ENCODE measurements around the gene CRYBA4.

CRYBA4 gene

DNA sequence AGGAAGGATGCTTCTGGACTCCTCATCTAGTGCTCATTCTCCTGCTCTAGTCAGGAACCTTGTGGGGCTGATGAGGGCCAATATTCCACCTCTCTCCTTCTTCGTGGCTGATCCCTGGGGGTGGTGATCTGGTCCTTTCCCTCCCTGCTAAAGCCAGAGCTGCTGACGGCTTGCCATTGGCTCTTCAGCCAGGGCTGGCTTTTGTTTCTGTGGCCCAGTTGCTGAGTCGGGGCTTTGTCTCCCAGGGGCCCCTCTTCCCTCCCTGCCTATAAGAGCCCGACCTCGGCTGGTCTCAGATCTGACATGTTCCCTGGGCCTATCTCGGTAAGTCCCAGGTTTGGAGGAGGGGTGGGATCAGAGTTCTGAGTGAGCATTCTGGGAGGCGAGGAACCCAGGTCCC lies at the start of gene CRYBA4:
TSS of gene CRYBA4 (plus strand) at position 301 of the 400 bp plus-strand sequence. CDS start 634 bp downstream, outside the sequence.
- no peak for DNase-seq

DNA sequence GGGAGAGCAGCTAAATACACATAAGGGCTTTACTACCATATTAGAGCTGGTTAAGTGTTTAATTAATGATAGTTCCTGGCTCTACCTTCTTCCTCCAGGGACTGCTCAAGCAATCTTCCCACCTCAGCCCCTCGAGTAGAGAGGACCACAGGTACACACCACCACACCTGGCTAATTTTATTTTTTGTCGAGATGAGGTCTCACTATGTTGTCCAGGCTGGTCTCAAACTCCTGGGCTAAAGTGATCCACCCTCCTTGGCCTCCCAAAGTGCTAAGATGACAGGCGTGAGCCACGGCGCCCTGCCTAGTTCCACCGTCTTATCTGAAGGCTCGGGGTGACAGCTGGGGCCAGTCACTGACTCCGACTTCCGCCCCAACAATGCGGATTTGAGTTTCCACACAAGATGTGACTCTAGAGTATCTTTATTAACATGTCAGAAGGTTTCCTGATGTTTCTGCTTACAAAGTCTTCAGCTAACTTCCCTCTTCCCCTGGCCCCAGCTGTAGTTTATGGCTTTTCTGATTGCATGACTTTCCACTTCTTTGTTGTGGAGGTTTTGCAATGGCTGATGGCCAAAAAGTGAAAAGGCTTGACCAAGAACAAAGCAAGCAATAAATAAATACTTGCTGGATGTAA lies 48.6 kb upstream of the CRYBA4 start:
- no peak for DNase-seq

DNA sequence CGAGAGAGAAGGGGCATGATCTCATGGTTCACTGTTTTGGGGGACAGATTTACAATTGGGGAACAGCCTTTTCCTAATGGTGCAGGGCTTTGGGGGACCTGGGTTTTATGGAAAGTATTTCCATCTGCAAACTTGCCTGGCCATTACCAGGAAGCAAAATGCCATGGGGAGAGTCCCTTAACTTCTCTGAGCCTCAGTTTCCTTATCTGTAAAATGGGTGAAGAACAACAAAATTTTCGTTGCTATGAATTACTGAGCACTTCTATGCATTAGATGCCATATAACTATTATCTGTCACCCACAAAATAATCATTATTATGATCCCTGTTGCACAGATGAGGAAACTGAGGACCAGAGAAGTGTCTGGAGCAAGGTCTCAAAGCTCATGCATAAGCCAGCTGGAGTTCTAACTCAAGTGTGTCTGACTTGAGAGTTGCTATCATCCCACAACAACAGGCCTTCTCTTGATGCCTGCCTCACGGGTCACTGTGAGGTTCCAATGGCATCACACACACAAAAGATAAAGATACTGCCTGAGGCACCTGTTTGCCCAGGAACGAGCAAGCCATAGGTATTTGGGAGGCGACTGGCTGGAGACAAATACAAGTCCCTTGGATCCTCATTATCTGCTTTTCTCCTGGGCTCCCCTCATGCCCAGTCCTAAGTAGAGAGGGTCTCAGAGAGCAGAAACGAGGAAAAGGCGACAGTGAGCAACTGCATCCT lies 47.6 kb upstream of the CRYBA4 start:
- no peak for DNase-seq

DNA sequence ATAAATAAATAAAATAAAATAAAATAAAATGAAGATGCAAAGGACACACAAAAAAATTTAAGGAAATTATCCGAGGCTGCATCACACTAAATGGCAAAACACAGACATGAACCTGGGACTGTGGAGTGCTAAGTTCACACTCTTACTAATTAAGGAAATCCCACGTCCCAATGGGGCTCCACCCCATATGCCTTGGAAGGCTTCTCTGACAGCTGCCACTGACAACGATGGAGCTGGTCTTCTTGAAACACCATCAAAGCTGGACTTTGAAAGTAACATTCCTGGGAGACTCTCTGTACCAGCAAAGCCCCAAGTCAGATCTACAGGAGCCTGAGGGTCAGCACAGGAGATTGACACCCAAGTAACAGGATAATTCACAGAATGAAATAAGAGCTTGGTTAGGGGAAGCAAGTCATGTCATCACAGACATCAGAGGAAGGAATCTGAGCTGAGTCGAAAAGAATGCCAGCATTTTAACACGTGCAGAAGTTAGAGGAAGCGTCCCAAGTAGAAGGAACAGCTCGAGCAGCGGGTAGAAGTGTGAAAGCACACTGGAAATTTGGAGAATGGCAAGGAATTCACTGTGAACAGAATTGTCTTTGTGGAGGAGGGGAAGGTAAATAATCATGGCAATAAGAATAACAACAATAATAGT lies 45.6 kb upstream of the CRYBA4 start:
- DNase-seq = no peak

DNA sequence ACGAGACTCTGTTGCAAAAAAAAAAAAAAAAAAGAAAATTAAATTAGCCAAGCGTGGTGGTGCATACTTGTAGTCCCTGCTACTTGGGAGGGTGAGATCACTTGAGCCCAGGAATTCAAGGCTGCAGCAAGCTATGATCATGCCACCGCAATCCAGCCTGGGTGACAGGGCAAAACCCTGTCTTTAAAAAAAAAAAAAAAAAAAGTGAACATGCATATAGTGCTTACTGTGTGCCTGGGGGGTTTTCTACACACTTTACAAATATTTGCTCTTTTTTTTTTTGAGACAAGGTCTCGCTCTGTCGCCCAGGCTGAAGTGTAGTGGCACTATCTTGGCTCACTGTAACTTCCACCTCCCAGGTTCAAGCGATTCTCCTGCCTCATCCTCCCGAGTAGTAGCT lies 44.7 kb upstream of the CRYBA4 start:
- DNase-seq = no peak

DNA sequence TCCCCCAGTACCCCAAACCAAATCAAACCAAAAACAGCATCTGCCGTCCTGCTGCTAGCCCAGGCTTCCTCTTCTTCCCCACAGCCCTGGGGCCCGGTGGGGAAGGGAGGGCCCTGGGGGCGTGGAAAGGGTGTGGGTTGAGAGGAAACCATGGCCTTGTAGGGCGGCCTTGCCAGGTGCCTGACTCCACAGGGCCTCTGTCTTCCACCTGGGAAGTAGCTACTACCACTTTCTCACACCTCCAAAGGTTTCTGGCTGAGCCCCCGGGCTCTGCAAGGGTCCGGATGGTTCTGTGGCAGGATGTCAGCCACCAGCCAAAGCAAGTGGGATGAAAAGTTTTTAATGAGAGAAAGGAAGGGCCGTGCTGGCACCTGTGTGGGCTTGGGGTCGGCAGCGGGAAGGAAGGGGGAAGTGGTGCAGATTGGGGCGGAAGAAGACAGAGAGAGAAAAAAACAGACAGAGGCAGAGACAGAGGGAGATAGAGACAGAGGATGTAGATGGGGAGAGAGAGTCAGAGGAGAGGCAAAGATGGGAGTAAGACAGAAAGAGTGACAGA lies 42.4 kb upstream of the CRYBA4 start:
- peak; percentile 56 for DNase-seq

DNA sequence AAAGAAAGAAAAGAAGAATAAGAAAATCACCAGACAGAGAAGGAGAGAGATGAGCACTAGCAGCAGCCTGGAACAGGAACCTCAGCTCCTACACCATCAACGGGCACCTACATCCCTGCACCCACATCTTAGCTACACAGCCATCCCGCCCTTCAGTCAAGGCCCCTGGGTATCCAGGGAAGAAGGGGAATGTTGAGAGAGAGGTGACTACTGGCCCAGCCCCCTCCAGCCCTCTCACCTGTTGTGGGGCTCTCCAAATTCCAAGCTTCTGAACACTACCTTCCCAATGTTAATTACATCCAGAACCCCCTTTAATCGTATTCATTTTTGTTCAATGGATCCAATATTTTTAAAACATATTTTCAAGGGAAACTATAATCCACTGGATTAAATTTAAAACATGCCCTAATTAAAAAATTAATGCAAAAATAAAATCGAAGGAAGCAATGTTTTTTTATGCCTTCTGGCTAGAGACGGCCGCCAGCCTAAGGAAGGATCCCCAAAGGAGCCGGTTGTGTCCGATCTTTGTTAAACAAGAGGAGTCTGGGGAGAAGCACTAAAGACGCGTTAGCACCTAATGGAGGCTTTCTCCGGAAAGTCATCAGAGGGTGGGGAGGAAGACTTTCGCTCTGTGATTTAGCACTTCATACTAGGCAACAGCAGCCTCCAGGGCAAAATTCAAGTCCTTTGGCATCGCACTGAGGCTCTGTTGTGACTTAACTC lies 41.4 kb upstream of the CRYBA4 start:
- no peak for DNase-seq

DNA sequence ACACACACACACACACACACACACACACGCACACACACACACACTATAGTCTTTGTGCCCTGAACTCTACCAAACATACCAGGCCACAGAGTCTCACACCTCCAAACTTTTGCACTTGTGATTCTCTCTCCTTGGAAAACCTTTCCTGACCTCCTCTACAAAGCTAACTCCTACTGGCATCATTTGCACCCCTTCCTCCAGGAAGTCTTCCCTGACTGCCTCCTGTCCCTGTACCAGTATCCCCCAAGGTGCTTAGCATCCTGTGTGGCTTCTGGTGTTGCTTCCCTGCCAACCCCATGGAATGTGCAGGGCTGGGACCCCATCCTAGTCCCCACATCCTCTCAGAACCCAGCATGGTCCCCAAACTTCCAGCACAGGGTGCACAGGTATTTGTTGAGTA lies 40.7 kb upstream of the CRYBA4 start:
- no peak for DNase-seq

DNA sequence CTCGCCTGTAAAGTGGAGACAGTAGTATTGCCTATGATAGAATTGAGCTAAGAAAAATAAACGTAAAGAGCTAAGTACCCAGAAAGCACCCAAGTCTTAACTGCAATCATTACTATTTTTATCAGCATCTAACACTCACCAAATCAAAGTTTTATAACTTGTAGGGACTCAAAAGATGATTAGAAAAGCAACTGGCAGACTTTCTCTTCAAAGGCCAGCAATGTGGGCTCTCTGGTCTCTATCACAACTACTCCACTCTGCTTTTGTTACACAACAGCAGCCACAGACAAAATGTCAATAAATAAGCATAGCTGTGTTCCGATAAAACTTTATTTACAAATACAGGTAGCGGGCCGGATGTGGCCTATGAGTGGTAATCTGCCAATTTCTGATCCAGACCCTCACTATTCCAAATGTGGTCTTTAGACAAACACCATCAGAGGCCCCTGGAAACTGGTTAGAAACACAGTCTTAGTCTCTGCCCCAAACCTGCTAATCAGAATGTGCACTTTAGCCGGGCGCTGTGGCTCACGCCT lies 40.1 kb upstream of the CRYBA4 start:
- no peak for DNase-seq

DNA sequence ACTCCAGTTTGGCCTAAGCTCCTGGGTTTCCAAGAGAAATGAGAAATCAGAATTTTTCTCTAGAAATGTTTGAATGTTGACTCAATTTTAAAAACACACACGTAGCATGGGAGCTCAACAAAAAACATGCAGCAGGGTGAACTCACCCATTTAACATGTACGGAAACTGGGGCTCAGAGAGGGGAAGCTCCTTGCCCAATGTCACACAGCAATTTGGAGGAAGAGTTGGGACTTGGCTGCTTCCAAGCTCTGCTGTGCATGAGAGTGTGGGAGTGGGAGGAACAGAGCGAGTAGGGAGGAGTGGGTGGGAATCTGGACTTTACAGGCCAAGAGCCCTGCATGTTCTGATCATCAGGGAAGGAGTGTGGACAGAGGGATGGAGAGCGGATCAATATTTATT lies 37.8 kb upstream of the CRYBA4 start:
- DNase-seq = no peak

DNA sequence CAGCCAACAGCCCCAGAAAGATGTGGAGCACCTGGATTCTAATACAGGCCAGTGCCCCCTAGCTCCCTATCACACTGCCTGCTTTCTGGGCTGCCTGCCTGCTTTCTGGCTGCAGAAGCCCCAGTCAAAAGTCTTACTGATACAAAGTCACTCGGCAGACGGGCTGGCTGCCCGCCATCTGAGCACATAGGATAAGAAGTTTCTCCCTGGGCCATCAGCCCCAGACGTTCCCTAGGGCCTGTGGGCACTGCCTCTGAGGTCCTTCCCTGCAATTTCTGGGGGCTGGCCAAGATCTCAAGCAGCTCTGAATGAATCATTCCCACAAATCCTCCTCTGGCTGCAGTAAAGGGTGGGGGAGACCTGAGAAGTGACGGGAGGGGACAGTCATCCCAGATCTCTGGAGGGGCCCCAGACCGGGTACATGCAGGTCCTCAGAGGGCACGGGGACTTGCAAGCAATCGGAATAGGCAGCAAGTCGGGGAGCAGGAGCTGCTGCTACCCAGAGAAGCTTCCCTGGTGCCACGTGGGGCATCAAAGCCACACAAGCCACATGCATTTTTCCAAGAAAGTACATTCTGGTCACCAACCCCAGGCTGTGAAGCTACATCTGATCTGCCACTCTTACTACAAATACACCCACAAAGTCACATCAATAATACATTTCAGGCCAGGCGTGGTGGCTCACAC lies 36.5 kb upstream of the CRYBA4 start:
- DNase-seq = no peak

DNA sequence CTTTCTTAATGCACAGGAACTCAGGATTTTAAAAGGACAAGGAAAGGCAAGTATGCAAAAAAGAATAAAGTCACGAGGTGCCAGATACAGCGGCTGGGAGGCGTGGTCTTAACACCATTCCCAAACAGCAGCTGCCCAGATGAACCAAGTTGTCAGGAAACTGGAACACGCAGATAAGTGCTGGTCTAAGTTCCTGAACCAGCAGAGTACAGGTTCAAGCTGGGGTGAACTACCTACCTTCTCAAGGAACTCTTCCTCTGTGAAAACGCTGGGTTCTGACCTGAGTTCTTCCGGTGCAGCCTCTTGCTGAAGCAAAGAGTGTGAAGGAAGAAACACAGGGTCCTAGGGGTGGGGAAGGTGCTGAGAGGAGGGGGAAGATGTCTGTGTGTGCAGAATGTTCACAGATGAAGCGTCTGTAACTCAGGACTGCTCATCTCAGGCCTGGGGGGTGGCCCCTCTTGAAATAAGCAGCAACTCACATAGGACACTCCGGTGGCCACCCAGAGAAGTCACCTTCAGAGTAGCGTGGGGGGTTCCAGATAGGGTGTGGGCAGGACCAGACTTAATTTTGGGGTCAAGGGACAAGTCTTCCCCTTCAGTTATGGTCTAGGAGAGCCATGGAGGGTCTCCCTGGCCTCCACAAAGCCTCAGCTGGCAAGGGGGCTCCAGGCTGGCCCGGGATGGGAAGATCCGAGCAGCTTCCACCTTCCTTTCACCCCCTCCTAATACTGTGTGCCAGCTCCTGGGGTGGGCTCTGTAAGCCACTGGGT lies 35.0 kb upstream of the CRYBA4 start:
- DNase-seq = no peak

DNA sequence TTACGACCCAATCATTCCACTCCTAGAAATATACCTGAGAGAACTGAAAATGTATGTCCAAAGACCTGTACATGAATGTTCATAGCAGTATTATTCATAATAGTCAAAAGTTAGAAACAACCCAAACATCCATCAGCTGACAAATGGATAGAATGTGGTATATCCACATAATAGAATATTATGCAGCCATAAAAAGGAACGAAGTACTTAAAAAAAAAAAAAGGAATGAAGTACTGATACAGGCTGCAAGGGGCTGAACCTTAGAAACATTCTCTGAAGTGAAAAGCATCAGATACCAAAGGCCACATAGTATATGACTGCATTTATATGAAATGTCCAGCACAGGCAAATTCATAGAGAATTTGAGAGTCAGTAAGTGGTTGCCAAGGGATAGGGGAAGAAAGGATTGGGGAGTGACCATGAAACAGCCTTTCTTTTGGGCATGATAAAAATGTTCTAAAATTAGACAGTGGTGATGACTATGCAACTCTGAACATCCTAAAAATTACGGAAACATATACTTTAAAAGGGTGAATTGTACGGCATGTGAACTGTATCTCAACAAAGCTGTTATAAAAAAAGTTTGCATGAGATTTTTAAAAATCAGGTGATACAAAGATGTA lies 33.7 kb upstream of the CRYBA4 start:
- no peak for DNase-seq

DNA sequence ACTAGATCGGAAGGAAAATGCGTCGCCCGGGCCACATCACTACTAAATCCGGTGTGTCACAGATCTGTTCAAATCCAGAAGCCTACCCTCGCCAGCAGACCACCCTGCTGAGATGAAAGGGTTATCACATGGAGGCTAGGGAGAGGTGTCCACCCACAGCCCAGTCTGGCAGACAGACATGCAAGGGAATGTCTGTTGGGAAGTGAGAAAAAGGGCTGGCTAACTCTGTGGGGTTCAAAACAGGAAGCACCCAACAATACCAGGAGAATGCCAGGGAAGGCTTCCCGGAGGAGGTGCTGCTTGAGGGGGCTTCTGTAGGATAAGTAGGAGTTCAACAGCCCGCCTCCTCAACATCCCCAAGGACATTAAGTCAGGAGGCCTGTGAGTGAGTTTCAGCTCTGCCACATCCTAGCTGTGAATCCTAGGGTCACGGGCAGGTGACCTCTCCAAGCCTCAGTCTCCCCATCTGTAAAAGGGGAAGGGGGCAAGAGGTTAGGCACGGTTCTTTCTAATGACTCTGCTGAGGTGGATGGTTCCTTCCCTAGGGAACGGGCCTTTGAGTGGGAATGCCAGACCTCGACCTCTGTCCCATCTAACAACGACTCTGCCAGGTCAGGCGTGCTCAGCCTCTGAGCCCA lies 32.9 kb upstream of the CRYBA4 start:
- DNase-seq = no peak

DNA sequence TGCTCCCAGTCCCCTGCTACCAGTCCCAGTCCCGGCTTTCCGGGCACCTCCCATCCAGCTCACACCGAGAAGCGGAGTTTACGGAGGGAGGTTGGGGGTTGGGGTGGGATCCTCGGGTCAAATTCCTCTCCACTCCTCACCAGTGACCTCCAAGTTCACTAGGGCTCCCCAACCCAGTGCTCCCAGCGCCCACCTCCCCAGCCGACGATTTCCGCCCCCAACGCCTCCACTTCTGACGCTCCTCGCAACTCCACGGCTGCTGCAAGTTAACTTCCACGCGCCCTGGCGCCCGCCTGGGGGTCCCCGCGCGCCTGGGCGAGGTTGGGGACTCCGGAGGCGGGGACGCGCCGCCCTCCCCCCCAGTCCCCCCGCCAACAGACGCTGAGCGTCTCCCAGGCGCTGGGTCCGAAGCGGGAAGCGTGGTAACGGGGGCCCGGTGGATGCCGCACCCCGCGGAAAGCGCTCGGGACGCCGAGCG lies 32.4 kb upstream of the CRYBA4 start:
- DNase-seq = peak; percentile 24

DNA sequence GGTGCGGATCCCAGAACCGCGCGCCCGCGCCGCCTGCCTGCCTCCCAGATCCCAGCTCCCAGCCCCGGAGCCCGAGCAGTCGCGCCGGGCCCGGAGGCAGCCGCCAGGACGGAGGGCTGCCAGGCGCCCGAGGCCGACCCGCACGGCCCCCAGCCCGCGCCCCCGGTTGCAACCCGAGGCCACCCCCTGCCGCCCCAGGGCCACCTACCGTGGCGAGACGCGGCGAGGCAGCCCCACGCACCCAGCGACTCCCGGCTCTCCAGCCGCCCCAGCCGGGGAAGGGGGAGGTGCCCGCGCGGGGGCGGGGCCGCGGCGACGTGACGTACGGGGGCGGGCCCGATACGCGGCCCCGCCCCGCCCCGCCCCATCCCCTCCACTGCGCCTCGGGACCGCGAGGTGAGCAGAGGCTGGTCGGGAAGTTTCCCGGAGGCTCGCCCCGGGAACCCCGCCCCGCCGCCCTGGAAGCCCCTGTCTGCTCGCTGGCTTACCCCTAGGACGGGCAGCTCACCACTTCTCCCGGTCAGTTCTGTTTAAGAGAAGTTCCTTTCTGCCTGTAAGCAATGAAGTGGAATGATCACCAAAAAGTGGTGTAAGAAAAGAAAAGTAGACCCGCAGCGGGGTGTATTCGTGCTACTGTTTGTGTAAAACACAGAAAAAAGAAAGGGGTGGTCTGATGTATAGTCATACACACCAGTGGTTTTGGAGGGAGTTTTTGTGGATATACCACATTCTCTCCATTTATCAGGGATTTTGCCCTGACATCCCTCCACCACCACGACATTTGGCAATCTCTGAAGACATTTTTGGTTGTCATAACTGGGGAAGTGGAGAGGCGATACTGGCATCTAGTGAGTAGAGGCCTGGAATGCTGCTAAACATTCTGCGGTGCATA lies 31.7 kb upstream of the CRYBA4 start, which contains the start of gene TPST2:
TSS of gene TPST2 (minus strand) at position 288 of the 892 bp plus-strand sequence. CDS start 48,502 bp downstream, outside the sequence.
- DNase-seq = peak; percentile 83

DNA sequence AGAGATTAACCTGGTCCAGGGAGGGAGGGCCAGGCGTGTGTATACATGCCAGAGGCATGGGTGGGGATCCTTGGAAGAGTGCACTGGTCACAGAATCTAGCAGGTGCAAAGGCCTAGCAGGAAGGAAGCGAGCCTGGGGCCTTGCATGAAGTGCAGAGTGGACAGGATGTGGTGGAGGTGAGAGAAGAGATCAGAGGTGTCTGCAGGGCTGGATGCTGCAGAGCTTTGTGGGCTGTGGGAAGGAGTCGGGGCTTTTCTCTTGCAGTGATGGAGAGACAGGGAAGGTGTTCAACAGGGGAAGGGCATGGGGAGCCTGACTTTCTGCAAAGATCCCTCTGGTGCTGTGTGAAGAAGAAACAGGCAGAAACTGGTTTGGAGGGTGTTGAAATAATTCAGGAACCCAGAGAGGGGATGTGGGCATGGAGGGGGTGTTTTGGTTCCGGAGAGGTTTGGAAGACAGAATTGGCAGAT lies 29.3 kb upstream of the CRYBA4 start:
- peak; percentile 70 for DNase-seq

DNA sequence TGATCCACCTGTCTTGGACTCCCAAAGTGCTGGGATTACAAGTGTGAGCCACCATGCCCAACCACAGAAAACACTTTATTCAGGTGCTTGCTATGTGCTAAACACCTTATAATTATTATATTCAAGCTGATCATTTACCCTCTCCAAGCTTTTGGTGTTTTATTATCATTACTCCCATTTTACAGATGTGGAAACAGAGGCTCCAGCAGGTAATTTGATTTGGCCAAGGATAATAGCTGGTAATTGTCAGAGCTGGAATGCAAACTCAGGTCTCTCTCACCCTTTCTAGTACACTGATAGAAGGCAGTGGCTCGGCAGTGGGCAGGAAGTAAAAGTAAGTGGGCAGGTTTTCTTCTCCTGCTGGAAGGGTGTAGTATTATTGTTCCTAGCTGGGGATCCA lies 28.0 kb upstream of the CRYBA4 start:
- DNase-seq = no peak

DNA sequence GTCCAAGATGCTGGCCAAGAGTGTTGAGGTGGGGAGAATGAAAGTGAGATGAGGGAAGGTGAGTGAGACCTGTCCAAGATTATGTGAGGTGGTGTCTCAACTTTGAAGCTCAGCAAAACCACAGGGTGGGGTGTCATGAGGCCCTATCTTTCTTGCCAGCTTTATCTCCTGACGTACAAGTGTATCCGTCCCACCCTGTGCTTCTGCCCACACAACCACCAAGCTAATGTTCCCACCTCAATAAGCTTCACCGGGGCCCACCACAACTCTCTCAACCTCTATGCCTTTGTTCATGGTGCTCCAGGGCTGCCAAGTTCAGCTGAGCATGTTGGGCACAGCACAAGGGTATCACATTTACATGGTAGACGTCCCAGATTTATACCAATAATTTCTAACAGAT lies 24.7 kb upstream of the CRYBA4 start:
- peak; percentile 41 for DNase-seq
